Pulmonary artery endothelial cell (primary cell): ENCODE measurements around the gene SLFN11. TPM values are rescaled to one million over a fixed set of nuclear protein-coding genes. Genes with fewer than 3 reads are reported as not detected.
"Not testable (repeated sequence)": the region's sequence is repeated elsewhere in the genome, so short reads cannot be mapped to it uniquely, and the experiment has no call there.

Source experiments
- DNase-seq: peaks from one replicate; pipeline ENCODE4 v3.0.0-alpha.2; 2011; ENCODE audit warnings: low read depth, low spot score
- total RNA-seq: library from RNA; depleted of rRNA; stranded (reverse); fragments of >200 nt; gene quantifications from 2 replicates; pipeline ENCODE4 v1.2.3, GENCODE V29; 2014

Gene SLFN11, protein sequence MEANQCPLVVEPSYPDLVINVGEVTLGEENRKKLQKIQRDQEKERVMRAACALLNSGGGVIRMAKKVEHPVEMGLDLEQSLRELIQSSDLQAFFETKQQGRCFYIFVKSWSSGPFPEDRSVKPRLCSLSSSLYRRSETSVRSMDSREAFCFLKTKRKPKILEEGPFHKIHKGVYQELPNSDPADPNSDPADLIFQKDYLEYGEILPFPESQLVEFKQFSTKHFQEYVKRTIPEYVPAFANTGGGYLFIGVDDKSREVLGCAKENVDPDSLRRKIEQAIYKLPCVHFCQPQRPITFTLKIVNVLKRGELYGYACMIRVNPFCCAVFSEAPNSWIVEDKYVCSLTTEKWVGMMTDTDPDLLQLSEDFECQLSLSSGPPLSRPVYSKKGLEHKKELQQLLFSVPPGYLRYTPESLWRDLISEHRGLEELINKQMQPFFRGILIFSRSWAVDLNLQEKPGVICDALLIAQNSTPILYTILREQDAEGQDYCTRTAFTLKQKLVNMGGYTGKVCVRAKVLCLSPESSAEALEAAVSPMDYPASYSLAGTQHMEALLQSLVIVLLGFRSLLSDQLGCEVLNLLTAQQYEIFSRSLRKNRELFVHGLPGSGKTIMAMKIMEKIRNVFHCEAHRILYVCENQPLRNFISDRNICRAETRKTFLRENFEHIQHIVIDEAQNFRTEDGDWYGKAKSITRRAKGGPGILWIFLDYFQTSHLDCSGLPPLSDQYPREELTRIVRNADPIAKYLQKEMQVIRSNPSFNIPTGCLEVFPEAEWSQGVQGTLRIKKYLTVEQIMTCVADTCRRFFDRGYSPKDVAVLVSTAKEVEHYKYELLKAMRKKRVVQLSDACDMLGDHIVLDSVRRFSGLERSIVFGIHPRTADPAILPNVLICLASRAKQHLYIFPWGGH
- 98.6 and 225 TPM in 2 replicates for total RNA-seq

DNA sequence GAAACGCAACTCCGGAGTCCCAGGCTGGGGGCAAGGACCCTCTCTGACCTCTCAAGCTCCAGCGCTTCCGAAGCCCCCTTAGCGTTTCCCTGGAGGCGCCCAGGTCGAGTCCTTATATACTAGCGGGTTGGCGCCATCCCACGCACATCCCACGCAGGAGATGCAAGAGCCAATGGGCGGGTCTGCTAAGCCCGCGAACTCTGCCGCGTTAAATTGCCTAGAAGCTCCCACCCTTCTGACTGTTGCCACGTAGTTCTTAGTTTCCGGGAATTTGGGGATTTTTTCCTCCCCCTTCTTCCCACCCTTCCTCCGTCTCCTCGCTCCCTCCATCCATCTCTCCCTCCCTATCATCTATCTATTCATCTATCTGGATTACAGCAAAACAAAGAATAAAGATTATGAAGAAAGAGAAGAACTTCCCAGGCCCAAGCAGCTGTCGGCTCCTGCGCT is at the start of gene SLFN11:
TSS of gene SLFN11 (minus strand) at position 88 of the 450 bp plus-strand sequence. CDS start 9,814 bp downstream, outside the sequence.
- peak; percentile 85 for DNase-seq

DNA sequence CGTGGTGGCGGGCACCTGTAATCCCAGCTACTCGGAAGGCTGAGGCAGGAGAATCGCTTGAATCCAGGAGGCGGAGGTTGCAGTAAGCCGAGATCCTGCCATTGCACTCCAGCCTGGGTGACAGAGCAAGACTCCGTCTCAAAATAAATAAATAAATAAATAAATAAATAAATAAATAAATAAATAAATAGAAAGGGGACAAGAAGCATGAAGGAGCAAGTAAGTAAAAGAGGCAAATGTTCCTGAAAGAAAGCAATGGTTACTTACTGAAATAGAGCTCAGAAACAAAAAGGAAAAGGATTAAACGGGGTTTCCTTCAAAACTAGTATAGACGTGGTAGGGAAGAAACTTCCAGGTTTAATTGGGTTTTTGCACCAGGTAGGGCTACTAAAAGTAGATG is 47.6 kb upstream of the SLFN11 start:
- DNase-seq: not testable (repeated sequence)

DNA sequence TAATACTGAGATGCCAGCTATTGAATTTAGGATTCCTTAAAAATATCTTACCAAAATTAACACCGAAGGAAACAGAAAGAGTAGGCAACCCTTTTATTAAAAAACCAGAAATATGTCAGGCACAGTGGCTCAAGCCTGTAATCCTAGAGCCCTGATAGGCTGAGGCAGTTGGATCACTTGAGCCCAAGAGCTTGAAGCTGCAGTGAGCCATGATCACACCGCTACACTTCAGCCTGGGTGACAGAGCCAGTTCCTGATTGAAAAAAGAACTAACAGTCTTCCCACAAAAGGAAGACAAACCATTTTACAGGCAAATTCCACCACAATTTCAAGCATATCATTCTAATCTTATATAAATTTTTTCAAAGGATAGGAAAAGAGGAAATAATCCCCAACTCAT is 43.2 kb upstream of the SLFN11 start:
- DNase-seq: no peak

DNA sequence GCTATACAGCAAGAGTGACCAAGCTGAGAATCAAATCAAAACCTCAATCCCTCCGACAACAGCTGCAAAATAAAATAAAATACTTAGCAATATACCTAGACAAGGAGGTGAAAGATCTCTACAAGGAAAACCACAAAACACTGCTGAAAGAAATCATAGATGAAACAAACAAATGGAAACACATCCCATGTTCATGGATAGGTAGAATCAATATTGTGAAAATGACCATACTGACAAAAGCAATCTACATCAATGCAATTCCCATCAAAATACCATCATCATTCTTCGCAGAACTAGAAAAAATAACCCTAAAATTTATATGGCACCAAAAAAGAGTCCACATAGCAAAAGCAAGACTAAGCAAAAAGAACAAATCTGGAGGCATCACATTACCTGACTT is 41.3 kb upstream of the SLFN11 start:
- not testable (repeated sequence) for DNase-seq

DNA sequence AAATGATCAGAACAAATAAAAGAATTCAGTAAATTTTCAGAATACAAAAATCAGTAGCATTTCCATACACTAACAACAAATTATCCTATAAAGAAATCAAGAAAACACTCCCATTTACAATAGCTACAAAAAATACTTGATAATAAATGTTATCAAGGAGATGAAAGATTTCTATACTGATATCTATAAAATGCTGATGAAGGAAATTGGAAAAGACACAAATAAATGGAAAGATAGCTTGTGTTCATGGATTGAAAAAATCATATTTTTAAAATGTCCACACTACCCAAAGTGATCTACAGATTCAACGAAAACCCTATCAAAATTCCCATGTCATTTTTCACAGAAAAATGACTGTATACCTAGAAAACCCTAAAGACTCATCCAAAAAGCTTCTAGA is 40.8 kb upstream of the SLFN11 start:
- DNase-seq: no peak

DNA sequence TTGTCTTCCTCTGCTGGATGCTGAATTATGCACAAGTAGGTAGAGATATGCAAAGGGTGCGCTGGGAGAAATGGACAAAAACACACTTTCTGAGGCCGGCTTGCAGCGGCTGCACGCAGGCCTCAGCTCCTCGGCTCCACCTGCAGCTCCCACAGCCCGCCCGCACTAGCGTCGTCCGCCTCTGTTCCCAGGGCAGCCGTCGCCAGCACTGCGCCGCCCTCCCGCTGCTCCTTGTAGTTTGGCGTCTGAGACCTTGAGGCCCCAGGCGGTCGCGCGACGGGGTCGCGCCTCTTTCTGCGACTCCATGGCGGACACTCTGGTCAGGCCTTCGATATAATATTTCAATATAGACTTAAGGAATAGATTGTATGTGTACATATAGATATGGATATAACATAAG is 34.1 kb upstream of the SLFN11 start:
- no peak for DNase-seq

DNA sequence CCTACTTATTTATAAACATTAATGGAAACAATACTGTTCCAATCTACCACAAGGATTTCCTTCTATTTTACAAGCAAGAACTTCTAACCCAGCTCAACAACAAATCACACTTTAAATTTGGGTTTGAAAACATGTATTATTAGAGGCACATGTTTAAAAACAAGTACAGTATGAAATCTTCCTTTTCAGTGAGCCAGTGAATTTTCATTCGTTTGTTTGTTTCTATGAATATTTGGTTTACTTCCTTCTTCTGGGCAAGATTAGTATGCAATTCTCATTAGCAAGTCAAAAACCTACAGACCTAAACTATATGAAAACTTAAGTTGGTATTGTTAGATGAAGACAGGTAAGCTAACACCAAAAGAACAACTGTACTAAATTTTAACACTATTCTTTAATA is 33.1 kb upstream of the SLFN11 start:
- DNase-seq: no peak

DNA sequence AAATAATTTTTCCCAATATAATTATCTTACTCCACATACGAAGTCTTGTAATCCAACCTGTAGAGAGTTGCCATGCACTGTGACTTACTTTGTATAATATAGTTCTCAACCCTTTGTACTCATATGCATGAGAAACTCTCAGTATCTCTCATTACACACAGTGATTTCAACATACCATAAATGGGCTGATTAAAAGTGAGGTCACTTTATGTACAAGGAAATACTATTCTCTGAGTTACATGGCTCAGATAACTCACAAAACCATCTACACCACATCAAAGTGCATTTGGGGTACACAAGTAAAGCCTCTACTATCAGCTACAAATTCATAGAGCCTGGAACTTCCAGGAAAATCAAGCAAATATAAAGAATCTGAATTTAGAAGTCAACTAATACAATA is 30.9 kb upstream of the SLFN11 start:
- no peak for DNase-seq

DNA sequence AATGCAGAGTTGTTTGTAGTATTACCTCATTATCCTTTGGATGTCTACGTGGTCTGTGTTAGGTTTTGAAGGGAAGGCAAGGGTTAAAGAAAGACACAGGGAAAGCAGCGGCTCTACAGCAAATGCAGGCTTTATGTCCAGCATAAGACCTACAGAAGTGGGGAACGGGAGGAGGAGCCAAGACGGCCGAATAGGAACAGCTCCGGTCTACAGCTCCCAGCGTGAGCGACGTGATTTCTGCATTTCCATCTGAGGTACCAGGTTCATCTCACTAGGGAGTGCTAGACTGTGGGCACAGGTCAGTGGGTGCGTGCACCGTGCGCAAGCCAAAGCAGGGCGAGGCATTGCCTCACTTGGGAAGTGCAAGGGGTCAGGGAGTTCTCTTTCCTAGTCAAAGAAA is 20.4 kb upstream of the SLFN11 start:
- not testable (repeated sequence) for DNase-seq

DNA sequence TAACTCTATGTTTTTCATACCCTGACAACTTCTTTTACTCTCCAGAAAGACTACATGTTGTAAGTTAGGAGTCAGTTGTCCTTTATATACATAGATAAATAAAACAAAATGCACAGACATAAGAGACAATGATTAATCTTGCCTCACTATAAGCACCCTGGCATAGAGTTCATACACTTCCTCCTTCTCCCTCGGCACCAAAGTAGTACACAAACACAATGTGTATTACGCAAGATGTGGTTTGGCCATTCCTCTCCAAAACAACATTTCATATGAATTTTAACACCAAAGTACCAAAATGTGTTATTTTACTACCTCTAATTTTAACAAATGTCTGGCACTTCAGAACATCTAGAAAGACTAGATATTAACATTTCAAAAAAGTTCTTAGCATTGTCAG is 17.2 kb upstream of the SLFN11 start:
- DNase-seq: no peak

DNA sequence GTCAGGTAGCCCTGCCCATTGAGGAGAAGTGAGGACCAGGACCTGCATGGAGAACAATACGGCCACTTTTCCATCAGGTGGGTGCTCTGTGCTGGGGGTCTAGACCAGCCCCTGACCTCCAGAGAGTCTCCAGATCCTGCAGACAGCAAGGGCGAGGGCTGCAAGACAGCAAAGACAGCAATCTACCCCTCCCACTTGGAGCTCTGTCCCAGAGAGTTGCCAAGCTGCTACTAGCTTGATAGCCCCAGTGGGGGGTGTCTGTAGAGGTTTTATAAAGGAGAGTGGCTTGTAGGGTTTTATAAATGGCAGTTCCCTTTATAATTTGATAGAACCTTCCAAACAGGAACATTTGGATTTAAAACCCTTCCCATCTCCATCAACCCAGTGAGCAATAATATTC is 16.7 kb upstream of the SLFN11 start:
- no peak for DNase-seq

DNA sequence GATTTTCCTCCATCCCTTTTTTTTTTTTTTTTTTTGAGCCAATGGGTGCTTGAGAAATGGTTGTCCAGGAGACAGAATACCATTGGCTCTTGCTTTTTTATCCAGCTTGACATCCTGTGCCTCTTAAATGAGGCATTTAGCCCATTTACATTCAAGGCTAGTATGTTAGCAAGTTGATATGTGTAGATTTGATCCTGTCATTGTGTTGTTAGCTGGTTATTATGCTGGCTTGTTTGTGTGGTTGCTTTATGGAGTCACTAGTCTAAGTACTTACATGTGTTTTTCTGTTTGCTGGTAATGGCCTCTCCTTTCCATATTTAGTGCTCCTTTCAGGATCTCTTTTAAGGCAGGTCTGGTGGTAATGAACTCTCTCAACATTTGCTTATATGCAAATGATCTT is 14.1 kb upstream of the SLFN11 start:
- no peak for DNase-seq

DNA sequence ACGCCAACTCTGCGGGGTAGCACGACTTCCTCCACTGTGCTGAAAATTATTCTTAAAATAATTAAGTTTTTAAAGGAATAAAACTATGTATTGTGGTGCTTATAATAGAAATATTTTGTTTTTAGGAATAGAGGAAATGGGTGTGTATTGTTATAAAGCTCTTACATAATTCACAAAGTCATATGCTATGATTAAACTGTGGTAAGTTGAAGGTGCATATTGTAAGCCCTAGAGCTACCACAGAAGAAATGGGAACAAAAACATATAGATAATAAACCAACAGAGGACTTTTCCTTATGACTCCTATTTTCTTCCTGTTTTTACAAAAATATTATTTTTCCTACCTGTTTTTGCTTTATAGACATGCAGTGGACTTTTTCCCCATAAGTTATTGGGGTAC is 4.3 kb upstream of the SLFN11 start:
- DNase-seq: no peak

DNA sequence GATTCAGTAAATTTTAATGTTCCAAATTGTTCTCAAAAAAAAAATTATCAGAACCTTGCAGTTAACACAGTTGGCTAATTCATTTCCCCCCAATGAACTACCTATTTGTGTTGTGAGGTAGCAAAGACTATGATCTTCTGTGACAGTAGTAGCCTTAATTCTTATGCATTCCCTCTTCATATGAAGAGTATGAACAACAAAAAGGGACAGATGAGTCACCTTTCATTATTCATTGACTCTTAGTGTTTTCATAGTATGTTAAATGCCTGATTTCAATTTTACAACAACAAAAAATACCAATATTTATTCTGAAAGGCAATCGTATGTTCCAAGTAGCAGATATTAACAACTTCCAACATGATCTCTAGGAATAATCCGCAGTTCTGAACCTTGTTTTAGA is 3.6 kb upstream of the SLFN11 start:
- no peak for DNase-seq

DNA sequence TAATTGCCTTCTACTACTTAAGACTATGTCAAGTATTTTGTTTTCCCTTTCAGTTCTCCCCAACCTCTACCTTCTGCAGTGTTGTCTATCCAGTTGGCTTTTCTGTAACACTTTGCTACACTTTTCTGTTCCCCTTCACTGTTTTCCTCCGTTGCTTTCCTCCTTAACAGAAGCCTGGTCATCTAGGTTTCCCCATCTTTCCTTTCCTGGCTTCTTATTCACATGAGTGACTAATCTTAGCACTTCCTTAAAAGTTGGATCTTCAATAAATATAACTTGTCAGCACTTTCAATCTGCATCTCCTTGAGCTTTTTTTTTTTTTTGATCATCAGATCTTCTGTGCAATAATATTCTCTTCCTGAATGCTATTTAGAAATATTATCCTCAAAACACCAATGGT is 2.8 kb upstream of the SLFN11 start:
- DNase-seq: no peak

DNA sequence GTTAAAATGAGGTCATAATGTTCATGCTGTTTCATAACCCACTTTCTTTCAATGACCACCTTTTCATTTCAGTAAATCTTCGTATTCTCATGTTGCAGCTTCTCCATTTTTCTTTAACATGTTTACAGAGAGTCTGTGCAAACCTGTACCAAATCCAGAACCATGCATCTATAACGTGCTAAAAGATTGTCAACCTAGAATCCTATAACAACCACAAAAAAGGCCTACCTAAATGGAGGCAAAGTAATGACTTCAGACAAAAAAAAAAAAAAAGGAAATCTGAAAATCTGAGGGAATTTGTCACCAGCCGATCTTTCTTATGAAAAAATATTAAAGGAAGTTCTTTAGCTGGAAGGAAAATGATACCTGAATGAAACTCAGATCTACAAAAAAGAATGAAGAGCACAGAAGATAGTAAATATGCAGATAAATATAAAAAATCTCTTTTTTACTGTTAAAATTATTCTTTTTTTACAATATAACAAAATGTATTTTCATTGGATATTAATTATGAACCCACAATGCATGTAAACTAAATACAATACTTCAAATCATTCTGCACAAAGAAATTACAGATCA is 1.4 kb upstream of the SLFN11 start:
- no peak for DNase-seq

DNA sequence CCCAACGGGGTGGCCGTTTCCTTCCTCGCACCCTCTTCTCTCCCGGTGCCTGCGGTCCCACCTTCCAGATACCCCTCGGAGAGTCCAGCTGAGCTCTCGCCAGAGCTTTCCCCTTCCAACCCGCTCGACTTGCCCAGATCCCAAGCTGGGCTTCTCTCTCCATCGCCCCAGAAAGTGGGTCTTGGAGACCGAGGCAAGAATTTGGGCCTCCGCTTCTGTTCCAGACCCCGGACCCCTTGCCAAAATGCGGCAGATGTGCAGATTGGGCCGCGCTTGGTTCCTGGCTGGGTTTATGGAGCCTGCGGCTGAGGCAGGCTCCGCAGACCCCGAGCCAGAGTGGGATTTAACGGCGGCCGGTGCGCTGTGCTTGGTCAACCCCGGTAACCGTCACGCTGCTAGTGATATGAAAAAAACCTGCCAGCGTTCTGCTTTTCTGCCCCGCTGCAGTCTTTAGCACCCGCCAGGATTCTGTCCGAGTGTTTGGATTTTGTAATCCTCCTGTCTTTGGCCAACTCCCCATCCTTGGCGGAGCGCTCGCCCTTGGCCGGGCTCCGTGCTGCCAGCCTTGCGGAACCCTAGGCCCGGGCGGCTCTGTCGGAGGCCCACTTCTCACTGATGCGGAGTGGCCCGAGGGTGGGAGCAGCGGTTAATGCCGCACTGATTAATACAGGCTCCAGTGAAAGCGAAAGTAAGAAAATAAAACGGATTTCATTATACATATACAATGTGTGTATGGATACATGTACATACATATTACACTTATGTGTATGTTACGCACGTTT is 754 bp upstream of the SLFN11 start:
- peak; percentile 11 for DNase-seq

DNA sequence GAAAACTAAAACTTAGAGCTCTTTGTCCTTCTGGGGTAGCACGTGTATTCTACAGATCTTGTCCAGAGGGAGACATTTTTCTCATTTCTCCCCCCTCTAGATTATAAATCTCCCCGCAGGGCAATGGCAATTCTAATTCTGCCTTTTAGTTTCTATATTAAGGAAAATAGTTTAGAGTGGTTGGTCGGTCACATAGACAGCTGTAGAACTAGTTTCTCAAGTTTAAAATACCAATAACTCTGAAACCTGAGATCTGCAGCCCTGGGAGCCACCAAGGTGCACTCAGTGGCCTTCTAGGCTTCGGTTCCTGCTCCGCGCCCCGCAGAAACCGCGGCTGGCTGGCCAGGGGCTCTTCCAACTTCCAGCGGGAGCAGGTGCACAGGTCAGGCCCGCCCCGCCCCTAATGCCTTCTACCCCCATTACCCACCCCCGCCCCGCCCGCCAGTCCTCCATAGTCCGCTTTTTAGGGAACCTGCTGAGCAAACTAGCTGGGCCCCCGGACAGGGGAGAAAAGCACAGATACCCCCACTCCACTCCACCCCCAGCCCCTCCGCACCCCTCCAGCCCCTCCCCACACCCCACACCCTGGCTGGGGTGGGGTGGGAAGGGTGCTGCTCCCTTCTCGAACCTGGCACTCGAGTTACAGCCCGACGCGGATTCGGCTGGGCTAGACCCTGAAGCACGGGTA is 431 bp downstream of the SLFN11 start:
- no peak for DNase-seq

DNA sequence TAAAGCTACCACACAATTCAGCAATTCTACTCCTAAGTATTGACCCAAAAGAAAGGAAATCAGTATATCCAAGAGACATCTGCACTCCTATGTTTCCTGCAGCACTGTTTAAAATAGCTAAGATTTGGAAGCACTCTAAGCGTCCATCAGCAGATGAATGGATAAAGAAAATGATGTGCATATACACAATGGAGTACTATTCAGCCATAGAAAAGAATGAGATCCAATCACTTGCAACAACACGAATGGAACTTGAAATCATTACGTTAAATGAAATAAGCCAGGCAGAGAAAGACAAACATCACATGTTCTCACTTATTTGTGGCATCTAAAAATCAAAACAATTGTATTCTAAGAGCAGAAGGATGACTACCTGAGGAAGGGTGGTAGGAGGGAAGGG is 1.5 kb downstream of the SLFN11 start:
- no peak for DNase-seq

DNA sequence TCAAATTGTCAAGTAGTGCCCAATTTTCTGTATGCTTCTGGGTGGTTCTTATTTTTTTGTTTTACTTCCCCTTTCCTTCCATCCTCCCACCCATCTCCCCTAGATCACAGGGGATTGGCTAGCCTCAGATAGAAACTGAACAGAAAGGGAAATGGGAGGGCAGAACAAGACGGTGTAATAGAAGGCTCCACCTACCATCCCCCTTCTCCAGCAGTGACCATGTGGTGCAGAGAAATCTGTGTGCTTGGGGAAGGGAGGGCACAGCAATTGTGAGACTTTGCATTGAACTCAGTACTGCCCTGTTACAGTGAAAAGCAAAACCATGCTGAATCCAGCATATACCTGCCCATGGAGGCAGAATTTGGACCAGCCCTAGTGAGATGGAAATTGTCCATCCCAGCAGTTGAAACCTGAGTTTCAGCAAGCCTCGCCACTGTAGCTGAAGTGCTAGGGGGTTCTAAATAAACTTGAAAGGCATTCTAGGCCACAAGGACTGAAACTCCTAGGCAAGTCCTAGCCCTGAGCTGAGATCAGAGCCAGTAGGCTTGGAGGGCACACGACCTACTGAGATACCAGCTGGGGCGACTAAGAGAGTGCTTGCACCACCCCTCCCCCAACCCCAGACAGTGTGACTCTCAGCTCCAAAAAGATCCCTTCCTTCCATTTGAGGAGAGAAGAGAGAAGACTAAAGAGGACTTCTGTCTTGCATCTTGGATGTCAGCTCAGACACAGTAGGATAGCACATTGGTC is 5.2 kb downstream of the SLFN11 start:
- no peak for DNase-seq
